Measurements from ENCODE around the gene LRRC52.

The LRRC52 gene

GRCh38 chr1:165543532-165544438 is at the start of gene LRRC52:
Gene LRRC52 (plus strand): TSS chr1:165544000. CDS start chr1:165544297, 297 bp downstream.
- DNase-seq: no peak

GRCh38 chr1:165494949-165495857 is 48.6 kb upstream of the LRRC52 start:
- DNase-seq: no peak

- no peak for DNase-seq
These were observed 48.0 kb upstream of the LRRC52 start for GRCh38 chr1:165495858-165496205.

- no peak for DNase-seq
These were observed 47.3 kb upstream of the LRRC52 start for GRCh38 chr1:165496501-165496900.

GRCh38 chr1:165497069-165498013 is 46.5 kb upstream of the LRRC52 start:
- DNase-seq: no peak

GRCh38 chr1:165501330-165501969 is 42.4 kb upstream of the LRRC52 start:
- DNase-seq: no peak

- no peak for DNase-seq
These were observed 41.8 kb upstream of the LRRC52 start for GRCh38 chr1:165501970-165502348.

- DNase-seq: no peak
These were observed 36.2 kb upstream of the LRRC52 start for GRCh38 chr1:165507570-165507969.

GRCh38 chr1:165508291-165508690 is 35.5 kb upstream of the LRRC52 start:
- DNase-seq: no peak

GRCh38 chr1:165512816-165513215 is 31.0 kb upstream of the LRRC52 start:
- DNase-seq: no peak

GRCh38 chr1:165516469-165516868 is 27.3 kb upstream of the LRRC52 start:
- DNase-seq: no peak

- DNase-seq: no peak
These were observed 23.2 kb upstream of the LRRC52 start for GRCh38 chr1:165520646-165521045.

- DNase-seq: no peak
These were observed 19.0 kb upstream of the LRRC52 start for GRCh38 chr1:165524639-165525285.

- DNase-seq: no peak
These were observed 18.1 kb upstream of the LRRC52 start for GRCh38 chr1:165525708-165526107.

- DNase-seq: no peak
These were observed 16.4 kb upstream of the LRRC52 start for GRCh38 chr1:165527251-165528007.

- DNase-seq: no peak
These were observed 12.8 kb upstream of the LRRC52 start for GRCh38 chr1:165531021-165531420.

- no peak for DNase-seq
These were observed 11.7 kb upstream of the LRRC52 start for GRCh38 chr1:165532053-165532452.

- DNase-seq: no peak
These were observed 10.5 kb upstream of the LRRC52 start for GRCh38 chr1:165533254-165533653.

GRCh38 chr1:165536016-165536415 is 7.8 kb upstream of the LRRC52 start:
- no peak for DNase-seq

GRCh38 chr1:165537356-165538109 is 6.3 kb upstream of the LRRC52 start:
- no peak for DNase-seq
